Loucy (cell line): ENCODE results near the gene SLC18A3.

Source experiments
- EZH2phosphoT487 ChIP-seq: fragments of 200-600 bp; IDR thresholded peaks from 2 replicates; pipeline ENCODE4 v1.6.1; 2018; ENCODE audit warnings: antibody characterized with exemption, mild to moderate bottlenecking, moderate library complexity, borderline replicate concordance
- TF ChIP-seq, protein P1 (sequence below): fragments of 200-600 bp; sonication (generic); conservative IDR thresholded peaks from 2 replicates; pipeline ENCODE4 v1.5.1; 2014; ENCODE audit warnings: mild to moderate bottlenecking, antibody characterized with exemption, low read length

DNA sequence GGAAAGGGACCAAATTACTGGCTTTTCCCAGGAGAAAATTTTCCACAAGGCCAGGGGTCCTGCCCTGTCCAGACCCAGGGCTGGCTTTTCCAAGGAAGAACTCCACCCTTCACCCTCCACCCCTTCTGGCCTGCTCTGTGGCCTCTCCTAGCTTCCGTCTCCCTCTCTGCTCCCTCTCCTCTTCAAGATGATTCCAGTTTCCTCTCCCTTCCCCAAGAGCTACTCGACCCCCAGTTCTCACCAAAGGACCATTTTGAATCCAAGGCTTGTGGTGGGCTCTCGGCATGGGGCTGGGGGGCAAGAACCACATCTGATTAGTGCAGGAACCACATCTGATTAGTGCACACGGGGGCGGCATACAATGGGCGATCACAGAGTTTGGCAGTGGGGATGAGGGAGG lies 11.5 kb downstream of the SLC18A3 start:
- TF ChIP-seq, protein P1, sequence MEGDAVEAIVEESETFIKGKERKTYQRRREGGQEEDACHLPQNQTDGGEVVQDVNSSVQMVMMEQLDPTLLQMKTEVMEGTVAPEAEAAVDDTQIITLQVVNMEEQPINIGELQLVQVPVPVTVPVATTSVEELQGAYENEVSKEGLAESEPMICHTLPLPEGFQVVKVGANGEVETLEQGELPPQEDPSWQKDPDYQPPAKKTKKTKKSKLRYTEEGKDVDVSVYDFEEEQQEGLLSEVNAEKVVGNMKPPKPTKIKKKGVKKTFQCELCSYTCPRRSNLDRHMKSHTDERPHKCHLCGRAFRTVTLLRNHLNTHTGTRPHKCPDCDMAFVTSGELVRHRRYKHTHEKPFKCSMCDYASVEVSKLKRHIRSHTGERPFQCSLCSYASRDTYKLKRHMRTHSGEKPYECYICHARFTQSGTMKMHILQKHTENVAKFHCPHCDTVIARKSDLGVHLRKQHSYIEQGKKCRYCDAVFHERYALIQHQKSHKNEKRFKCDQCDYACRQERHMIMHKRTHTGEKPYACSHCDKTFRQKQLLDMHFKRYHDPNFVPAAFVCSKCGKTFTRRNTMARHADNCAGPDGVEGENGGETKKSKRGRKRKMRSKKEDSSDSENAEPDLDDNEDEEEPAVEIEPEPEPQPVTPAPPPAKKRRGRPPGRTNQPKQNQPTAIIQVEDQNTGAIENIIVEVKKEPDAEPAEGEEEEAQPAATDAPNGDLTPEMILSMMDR = no peak
- TF ChIP-seq EZH2phosphoT487 = no peak
